Progenitor cell of endocrine pancreas (in vitro differentiated cells): ENCODE results near the gene NLRP6. TPM values are rescaled to one million over a fixed set of nuclear protein-coding genes. Genes with fewer than 3 reads are reported as not detected.
"Not testable (repeated sequence)": the region's sequence is repeated elsewhere in the genome, so short reads cannot be mapped to it uniquely, and the experiment has no call there.

Experiments used
- DNase-seq: peaks from one replicate; pipeline ENCODE4 v3.0.0; 2021; ENCODE audit warnings: low spot score; ENCODE audit not compliant: unreplicated experiment
- H3K27ac Mint-ChIP-seq: 2 replicates; pipeline ENCODE4 v1.8.0; 2021; ENCODE audit warnings: mild to moderate bottlenecking, moderate library complexity, mixed read lengths
- H3K27me3 Mint-ChIP-seq: 2 replicates; pipeline ENCODE4 v1.8.0; 2021; ENCODE audit warnings: mixed read lengths
- H3K36me3 Mint-ChIP-seq: 2 replicates; pipeline ENCODE4 v1.8.0; 2022; ENCODE audit warnings: mixed read lengths; ENCODE audit not compliant: insufficient read depth
- H3K4me1 Mint-ChIP-seq: 2 replicates; pipeline ENCODE4 v1.8.0; 2021; ENCODE audit warnings: low read depth, mixed read lengths
- H3K4me3 Mint-ChIP-seq: 2 replicates; pipeline ENCODE4 v1.8.0; 2021; ENCODE audit warnings: low read depth, mild to moderate bottlenecking, moderate library complexity, mixed read lengths
- H3K9me3 Mint-ChIP-seq: 2 replicates; pipeline ENCODE4 v1.8.0; 2021; ENCODE audit warnings: low read depth, mixed read lengths
- CTCF ChIP-seq: fragments of 200-600 bp; sonication (generic); IDR thresholded peaks from one replicate; pipeline ENCODE4 v1.5.0; 2021; ENCODE audit warnings: antibody characterized with exemption, mild to moderate bottlenecking; ENCODE audit not compliant: unreplicated experiment
- total RNA-seq: library from RNA; stranded (reverse); gene quantifications from 2 replicates; pipeline ENCODE4 v1.2.1, GENCODE V29; 2021

Gene NLRP6
- total RNA-seq, 1 donor from 2014 or later = not detected

- H3K27ac Mint-ChIP-seq = peak overlapping the region; percentile 18
- not testable (repeated sequence) for H3K9me3 Mint-ChIP-seq, H3K36me3 Mint-ChIP-seq, DNase-seq
- peak overlapping the region; percentile 77 for H3K4me3 Mint-ChIP-seq
- H3K27me3 Mint-ChIP-seq = peaks cover 33% of the 10 kb centered on the region
- peaks cover 31% of the 10 kb centered on the region for H3K4me1 Mint-ChIP-seq
These were observed 30.8 kb downstream of the NLRP6 start for GRCh38 chr11:308740-309665.

- not testable (repeated sequence) for H3K9me3 Mint-ChIP-seq, H3K27ac Mint-ChIP-seq, H3K36me3 Mint-ChIP-seq, DNase-seq
- peaks cover 43% of the 10 kb centered on the region for H3K27me3 Mint-ChIP-seq
- H3K4me3 Mint-ChIP-seq = peak overlapping the region; percentile 40
- peaks cover 33% of the 10 kb centered on the region for H3K4me1 Mint-ChIP-seq
These were observed 31.9 kb downstream of the NLRP6 start for GRCh38 chr11:309979-310572.

- not testable (repeated sequence) for H3K36me3 Mint-ChIP-seq, H3K27ac Mint-ChIP-seq, DNase-seq, H3K9me3 Mint-ChIP-seq
- Mint-ChIP-seq H3K27me3 (peaks cover 49% of the 10 kb centered on the region), H3K4me1 (peaks cover 24% of the 10 kb centered on the region), H3K4me3 (peak overlapping the region; percentile 60)
These were observed 33.0 kb downstream of the NLRP6 start for GRCh38 chr11:311013-311748.

GRCh38 chr11:312092-312816, 34.0 kb downstream of the NLRP6 start:
- no peak for TF ChIP-seq CTCF
- no peaks in the 10 kb centered on the region for H3K9me3 Mint-ChIP-seq
- peaks cover 59% of the 10 kb centered on the region for H3K27me3 Mint-ChIP-seq
- peaks cover 25% of the 10 kb centered on the region for H3K4me1 Mint-ChIP-seq
- DNase-seq = no peak
- H3K27ac Mint-ChIP-seq = peak overlapping the region; percentile 56
- H3K36me3 Mint-ChIP-seq = no peaks in the 10 kb centered on the region
- peak overlapping the region; percentile 60 for H3K4me3 Mint-ChIP-seq

- H3K36me3 Mint-ChIP-seq = no peaks in the 10 kb centered on the region
- no peak overlapping the region for H3K27ac Mint-ChIP-seq
- no peak for DNase-seq
These were observed 35.1 kb downstream of the NLRP6 start for GRCh38 chr11:313304-313786.

More at GRCh38 chr11:313304-313786, 35.1 kb downstream of the NLRP6 start:
- Mint-ChIP-seq H3K27me3 (peaks cover 64% of the 10 kb centered on the region), H3K4me3 (no peak overlapping the region), H3K9me3 (no peaks in the 10 kb centered on the region), H3K4me1 (peaks cover 20% of the 10 kb centered on the region)
- no peak for TF ChIP-seq CTCF
